LNCaP clone FGC (cell line): ENCODE results near the gene KIRREL2.

Source experiments
- DNase-seq: peaks from one replicate; pipeline ENCODE4 v3.0.0-alpha.2; 2011; ENCODE audit warnings: low read depth
- H3K4me3 ChIP-seq: 2 replicates; pipeline ENCODE4 v1.5.1; 2011; ENCODE audit warnings: mild to moderate bottlenecking, low read depth, low read length, control low read depth
- CTCF ChIP-seq: IDR thresholded peaks from 2 replicates; pipeline ENCODE4 v1.5.1; 2012; ENCODE audit warnings: mild to moderate bottlenecking; ENCODE audit not compliant: control insufficient read depth, insufficient read depth; ENCODE audit errors: extremely low read depth

Gene KIRREL2

GRCh38 chr19:35816846-35817245 is 39.9 kb upstream of the KIRREL2 start:
- no peak overlapping the region for H3K4me3 ChIP-seq
- no peak for TF ChIP-seq CTCF
- no peak for DNase-seq

GRCh38 chr19:35818445-35818844 is 38.3 kb upstream of the KIRREL2 start:
- H3K4me3 ChIP-seq: no peak overlapping the region
- no peak for DNase-seq
- TF ChIP-seq CTCF: no peak

GRCh38 chr19:35822579-35822978 is 34.1 kb upstream of the KIRREL2 start:
- no peak for DNase-seq
- no peak overlapping the region for H3K4me3 ChIP-seq
- TF ChIP-seq CTCF: no peak

- no peak for DNase-seq
- no peak overlapping the region for H3K4me3 ChIP-seq
- TF ChIP-seq CTCF: no peak
Measured at GRCh38 chr19:35824150-35824549, 32.6 kb upstream of the KIRREL2 start.

- H3K4me3 ChIP-seq: no peak overlapping the region
- TF ChIP-seq CTCF: no peak
- no peak for DNase-seq
Measured at GRCh38 chr19:35828692-35829301, 27.9 kb upstream of the KIRREL2 start.

GRCh38 chr19:35830986-35831385 is 25.7 kb upstream of the KIRREL2 start:
- DNase-seq: no peak
- no peak for TF ChIP-seq CTCF
- H3K4me3 ChIP-seq: no peak overlapping the region

GRCh38 chr19:35832054-35832453 is 24.7 kb upstream of the KIRREL2 start:
- TF ChIP-seq CTCF: no peak
- H3K4me3 ChIP-seq: no peak overlapping the region
- DNase-seq: no peak
